ENCODE measurements around the gene ATPAF2.

ATPAF2 gene

GRCh38 chr17:17989081-17989480, 49.9 kb downstream of the ATPAF2 start:
- H3K36me3 Mint-ChIP-seq, result no peaks in the 10 kb centered on the region
- H3K27ac Mint-ChIP-seq, result no peak overlapping the region
- no peaks in the 10 kb centered on the region for H3K27me3 Mint-ChIP-seq
- H3K4me3 Mint-ChIP-seq, result no peak overlapping the region
- peaks cover 2% of the 10 kb centered on the region for H3K4me1 Mint-ChIP-seq (ENCODE audit: low read depth)
- H3K9me3 Mint-ChIP-seq (ENCODE audit: low read depth), result no peaks in the 10 kb centered on the region

- no peak overlapping the region for H3K27ac Mint-ChIP-seq
- no peaks in the 10 kb centered on the region for H3K36me3 Mint-ChIP-seq
Measured at GRCh38 chr17:17988427-17988945, 50.5 kb downstream of the ATPAF2 start.

GRCh38 chr17:17987901-17988300, 51.1 kb downstream of the ATPAF2 start:
- Mint-ChIP-seq H3K4me3 (no peak overlapping the region), H3K4me1 (ENCODE audit: low read depth) (peaks cover 2% of the 10 kb centered on the region), H3K27ac (no peak overlapping the region), H3K27me3 (no peaks in the 10 kb centered on the region), H3K36me3 (no peaks in the 10 kb centered on the region), H3K9me3 (ENCODE audit: low read depth) (no peaks in the 10 kb centered on the region)

More at GRCh38 chr17:17988427-17988945, 50.5 kb downstream of the ATPAF2 start:
- Mint-ChIP-seq H3K9me3 (ENCODE audit: low read depth) (no peaks in the 10 kb centered on the region), H3K4me1 (ENCODE audit: low read depth) (peaks cover 2% of the 10 kb centered on the region), H3K27me3 (no peaks in the 10 kb centered on the region), H3K4me3 (no peak overlapping the region)

GRCh38 chr17:17987187-17987896, 51.6 kb downstream of the ATPAF2 start:
- Mint-ChIP-seq H3K27ac (no peak overlapping the region), H3K4me1 (ENCODE audit: low read depth) (peaks cover 2% of the 10 kb centered on the region), H3K27me3 (no peaks in the 10 kb centered on the region), H3K4me3 (no peak overlapping the region), H3K9me3 (ENCODE audit: low read depth) (no peaks in the 10 kb centered on the region), H3K36me3 (no peaks in the 10 kb centered on the region)

GRCh38 chr17:17985555-17985954, 53.4 kb downstream of the ATPAF2 start:
- Mint-ChIP-seq H3K9me3 (ENCODE audit: low read depth) (no peaks in the 10 kb centered on the region), H3K27me3 (no peaks in the 10 kb centered on the region), H3K4me1 (ENCODE audit: low read depth) (no peaks in the 10 kb centered on the region), H3K36me3 (no peaks in the 10 kb centered on the region), H3K4me3 (no peak overlapping the region), H3K27ac (no peak overlapping the region)

- Mint-ChIP-seq H3K36me3 (no peaks in the 10 kb centered on the region), H3K27me3 (no peaks in the 10 kb centered on the region), H3K27ac (no peak overlapping the region), H3K4me3 (no peak overlapping the region), H3K9me3 (ENCODE audit: low read depth) (no peaks in the 10 kb centered on the region), H3K4me1 (ENCODE audit: low read depth) (no peaks in the 10 kb centered on the region)
Measured at GRCh38 chr17:17985153-17985552, 53.8 kb downstream of the ATPAF2 start.

GRCh38 chr17:17983776-17984175, 55.2 kb downstream of the ATPAF2 start:
- Mint-ChIP-seq H3K27me3 (no peaks in the 10 kb centered on the region), H3K9me3 (ENCODE audit: low read depth) (no peaks in the 10 kb centered on the region), H3K4me3 (no peak overlapping the region), H3K4me1 (ENCODE audit: low read depth) (no peaks in the 10 kb centered on the region), H3K36me3 (no peaks in the 10 kb centered on the region), H3K27ac (no peak overlapping the region)

- H3K27ac Mint-ChIP-seq, result no peak overlapping the region
- H3K36me3 Mint-ChIP-seq, result no peaks in the 10 kb centered on the region
- no peak overlapping the region for H3K4me3 Mint-ChIP-seq
- H3K9me3 Mint-ChIP-seq (ENCODE audit: low read depth), result no peaks in the 10 kb centered on the region
- no peaks in the 10 kb centered on the region for H3K4me1 Mint-ChIP-seq (ENCODE audit: low read depth)
- no peaks in the 10 kb centered on the region for H3K27me3 Mint-ChIP-seq
Measured at GRCh38 chr17:17983376-17983775, 55.6 kb downstream of the ATPAF2 start.

- no peaks in the 10 kb centered on the region for H3K9me3 Mint-ChIP-seq (ENCODE audit: low read depth)
- H3K27ac Mint-ChIP-seq, result no peak overlapping the region
- H3K27me3 Mint-ChIP-seq, result no peaks in the 10 kb centered on the region
- H3K4me3 Mint-ChIP-seq, result no peak overlapping the region
- H3K36me3 Mint-ChIP-seq, result no peaks in the 10 kb centered on the region
- H3K4me1 Mint-ChIP-seq (ENCODE audit: low read depth), result no peaks in the 10 kb centered on the region
Measured at GRCh38 chr17:17982801-17983200, 56.2 kb downstream of the ATPAF2 start.

- Mint-ChIP-seq H3K4me3 (no peak overlapping the region), H3K27ac (no peak overlapping the region), H3K27me3 (no peaks in the 10 kb centered on the region), H3K9me3 (ENCODE audit: low read depth) (no peaks in the 10 kb centered on the region), H3K36me3 (no peaks in the 10 kb centered on the region), H3K4me1 (ENCODE audit: low read depth) (no peaks in the 10 kb centered on the region)
Measured at GRCh38 chr17:17981330-17981729, 57.6 kb downstream of the ATPAF2 start.

- no peaks in the 10 kb centered on the region for H3K4me1 Mint-ChIP-seq (ENCODE audit: low read depth)
- H3K27me3 Mint-ChIP-seq, result no peaks in the 10 kb centered on the region
- no peaks in the 10 kb centered on the region for H3K9me3 Mint-ChIP-seq (ENCODE audit: low read depth)
- H3K27ac Mint-ChIP-seq, result no peak overlapping the region
- H3K36me3 Mint-ChIP-seq, result no peaks in the 10 kb centered on the region
- no peak overlapping the region for H3K4me3 Mint-ChIP-seq
Measured at GRCh38 chr17:17979778-17980177, 59.2 kb downstream of the ATPAF2 start.

GRCh38 chr17:17978481-17979424, 60.2 kb downstream of the ATPAF2 start:
- no peak overlapping the region for H3K27ac Mint-ChIP-seq
- H3K27me3 Mint-ChIP-seq, result no peaks in the 10 kb centered on the region
- no peaks in the 10 kb centered on the region for H3K36me3 Mint-ChIP-seq
- H3K4me3 Mint-ChIP-seq, result no peak overlapping the region
- no peaks in the 10 kb centered on the region for H3K9me3 Mint-ChIP-seq (ENCODE audit: low read depth)
- no peaks in the 10 kb centered on the region for H3K4me1 Mint-ChIP-seq (ENCODE audit: low read depth)

- Mint-ChIP-seq H3K4me3 (no peak overlapping the region), H3K27ac (no peak overlapping the region), H3K36me3 (no peaks in the 10 kb centered on the region), H3K27me3 (no peaks in the 10 kb centered on the region), H3K9me3 (ENCODE audit: low read depth) (no peaks in the 10 kb centered on the region), H3K4me1 (ENCODE audit: low read depth) (peaks cover 9% of the 10 kb centered on the region)
Measured at GRCh38 chr17:17976931-17977570, 61.9 kb downstream of the ATPAF2 start.

GRCh38 chr17:17975436-17975835, 63.5 kb downstream of the ATPAF2 start:
- no peaks in the 10 kb centered on the region for H3K9me3 Mint-ChIP-seq (ENCODE audit: low read depth)
- H3K27me3 Mint-ChIP-seq, result no peaks in the 10 kb centered on the region
- no peak overlapping the region for H3K27ac Mint-ChIP-seq
- H3K36me3 Mint-ChIP-seq, result no peaks in the 10 kb centered on the region
- peaks cover 20% of the 10 kb centered on the region for H3K4me1 Mint-ChIP-seq (ENCODE audit: low read depth)
- no peak overlapping the region for H3K4me3 Mint-ChIP-seq

GRCh38 chr17:17972952-17973254, 66.1 kb downstream of the ATPAF2 start:
- Mint-ChIP-seq H3K4me1 (ENCODE audit: low read depth) (peaks cover 38% of the 10 kb centered on the region), H3K4me3 (peak overlapping the region; percentile 94), H3K27me3 (no peaks in the 10 kb centered on the region), H3K36me3 (no peaks in the 10 kb centered on the region), H3K27ac (peak overlapping the region; percentile 79), H3K9me3 (ENCODE audit: low read depth) (no peaks in the 10 kb centered on the region)
